GM12878 (cell line): Measurements from ENCODE around the gene PLEKHH1. TPM values are rescaled to one million over a fixed set of nuclear protein-coding genes. Genes with fewer than 3 reads are reported as not detected.

Source experiments
- ATAC-seq: fragments of 200-7000 bp; cut with Tn5 transposase; 3 replicates; pipeline ENCODE4 v1.9.1; 2020; ENCODE audit warnings: mild to moderate bottlenecking, moderate library complexity
- BruUV-seq: library from RNA; stranded (reverse); fragments of 400-500 nt; replicated peaks from 2 replicates; lab custom pipeline; 2021; lab: Mats Ljungman, UMichigan
- CTCF ChIA-PET: fragments of 300-600 bp; sonication (Branson Sonifier 250); formaldehyde crosslinking; extraction: SDS; loops from one replicate; lab custom pipeline; 2021; ENCODE audit warnings: inconsistent platforms; lab: Yijun Ruan, JAX
- POLR2A ChIA-PET: fragments of 350-600 bp; formaldehyde crosslinking; extraction: SDS; loops from one replicate; lab custom pipeline; 2021; ENCODE audit warnings: inconsistent platforms; lab: Charles Lee
- RAD21 ChIA-PET: fragments of 300-600 bp; sonication (Branson Sonifier 250); formaldehyde crosslinking; loops from one replicate; lab custom pipeline; 2023; ENCODE audit warnings: antibody characterized with exemption; ENCODE audit not compliant: unreplicated experiment; lab: Charles Lee
- SMC1A ChIA-PET: fragments of 300-600 bp; sonication (Branson Sonifier 250); formaldehyde crosslinking; loops from one replicate; lab custom pipeline; 2023; ENCODE audit not compliant: unreplicated experiment, uncharacterized antibody; lab: Charles Lee
- DNase-seq: peaks from one replicate; pipeline ENCODE4 v3.0.0-alpha.2; 2011; ENCODE audit warnings: low read depth, low spot score
- FAIRE-seq: peaks from 3 replicates; lab custom pipeline; 2011; peaks lifted over from hg19 to GRCh38; lab: Jason Lieb, UNC
- H2AFZ ChIP-seq: 2 replicates; pipeline ENCODE4 v1.6.0; 2011; ENCODE audit warnings: low read depth, low read length, control low read depth; ENCODE audit not compliant: control insufficient read depth
- H3K27ac ChIP-seq: 2 replicates; pipeline ENCODE4 v1.5.1; 2011; ENCODE audit warnings: control low read depth; ENCODE audit not compliant: control insufficient read depth, insufficient read depth
- H3K27me3 ChIP-seq, 2 experiments: replicated peaks in 1 of 2; 2 replicates each; pipeline versions ENCODE4 v1.6.0 to v1.6.1; 2011; ENCODE audit warnings: low read length in 1 of 2; ENCODE audit not compliant: control insufficient read depth in 2 of 2, insufficient read depth in 2 of 2
- H3K36me3 ChIP-seq, 2 experiments: 2 replicates each; pipeline ENCODE4 v1.5.1; 2011; ENCODE audit warnings: low read length in 1 of 2; ENCODE audit not compliant: control insufficient read depth in 2 of 2, insufficient read depth in 2 of 2
- H3K4me1 ChIP-seq: 2 replicates; pipeline ENCODE4 v1.6.1; 2011; ENCODE audit warnings: mild to moderate bottlenecking, low read length, moderate library complexity, mixed read lengths; ENCODE audit not compliant: control insufficient read depth, insufficient read depth
- H3K4me2 ChIP-seq: 2 replicates; pipeline ENCODE4 v1.6.0; 2011; ENCODE audit warnings: control low read depth; ENCODE audit not compliant: control insufficient read depth, insufficient read depth
- H3K4me3 ChIP-seq: fragments of 200-600 bp; sonication (generic); 2 replicates; pipeline ENCODE4 v1.5.1; 2016
- H3K79me2 ChIP-seq: 2 replicates; pipeline ENCODE4 v1.6.0; 2011; ENCODE audit warnings: low read length; ENCODE audit not compliant: control insufficient read depth, insufficient read depth
- H3K9ac ChIP-seq: 2 replicates; pipeline ENCODE4 v1.8.0; 2011; ENCODE audit warnings: low read length, control low read depth, mixed read lengths; ENCODE audit not compliant: control insufficient read depth, insufficient read depth
- H3K9me3 ChIP-seq: replicated peaks from 3 replicates; pipeline ENCODE4 v1.5.1; 2011; ENCODE audit warnings: mild to moderate bottlenecking, low read length; ENCODE audit not compliant: control insufficient read depth, insufficient read depth
- H4K20me1 ChIP-seq: 2 replicates; pipeline ENCODE4 v1.6.0; 2011; ENCODE audit not compliant: control insufficient read depth, insufficient read depth
- BRCA1 ChIP-seq: IDR thresholded peaks from 2 replicates; pipeline ENCODE4 v1.6.1; 2011; ENCODE audit warnings: low read depth, low read length, improper control_type of control experiment
- CBFB ChIP-seq: IDR thresholded peaks from 2 replicates; pipeline ENCODE4 v1.6.1; 2016; ENCODE audit warnings: antibody characterized with exemption, low read depth
- GABPA ChIP-seq: IDR thresholded peaks from 2 replicates; pipeline ENCODE4 v1.6.1; 2014; ENCODE audit warnings: antibody characterized with exemption, low read depth, mild to moderate bottlenecking, inconsistent platforms
- GATAD2B ChIP-seq: fragments of 450-650 bp; conservative IDR thresholded peaks from 2 replicates; pipeline ENCODE4 v1.6.1; 2017; ENCODE audit warnings: low read depth, mild to moderate bottlenecking, moderate library complexity
- IRF4 ChIP-seq: IDR thresholded peaks from 2 replicates; pipeline ENCODE4 v1.6.1; 2011; ENCODE audit warnings: low read depth, low read length
- KDM1A ChIP-seq: fragments of 200-600 bp; sonication (generic); IDR thresholded peaks from 2 replicates; pipeline ENCODE4 v1.6.1; 2016; ENCODE audit warnings: borderline replicate concordance
- NBN ChIP-seq: fragments of 450-650 bp; IDR thresholded peaks from 2 replicates; pipeline ENCODE4 v1.6.1; 2016
- POLR2A ChIP-seq: IDR thresholded peaks from 2 replicates; pipeline ENCODE4 v1.6.1; 2011; ENCODE audit warnings: low read depth, mild to moderate bottlenecking, low read length
- POU2F2 ChIP-seq: IDR thresholded peaks from 3 replicates; pipeline ENCODE4 v1.6.1; 2011; ENCODE audit warnings: low read depth, mild to moderate bottlenecking, low read length, borderline replicate concordance
- RB1 ChIP-seq: fragments of 450-650 bp; formaldehyde crosslinking; IDR thresholded peaks from 2 replicates; pipeline ENCODE4 v1.6.1; 2017; ENCODE audit warnings: mild to moderate bottlenecking, borderline replicate concordance
- SMAD1 ChIP-seq: fragments of 450-650 bp; IDR thresholded peaks from 2 replicates; pipeline ENCODE4 v1.6.1; 2018; ENCODE audit warnings: mild to moderate bottlenecking, low read depth; ENCODE audit not compliant: partially characterized antibody
- SPI1 ChIP-seq: IDR thresholded peaks from 2 replicates; pipeline ENCODE4 v1.6.1; 2011; ENCODE audit warnings: low read depth, mild to moderate bottlenecking, low read length, moderate library complexity, borderline replicate concordance; ENCODE audit not compliant: insufficient read depth
- SUZ12 ChIP-seq: fragments of 200-600 bp; sonication (generic); IDR thresholded peaks from one replicate; pipeline ENCODE4 v1.6.1; 2018; ENCODE audit warnings: antibody characterized with exemption, mild to moderate bottlenecking; ENCODE audit not compliant: unreplicated experiment
- YY1 ChIP-seq: IDR thresholded peaks from 2 replicates; pipeline ENCODE4 v1.6.1; 2011; ENCODE audit warnings: low read depth, mild to moderate bottlenecking, low read length
- ZZZ3 ChIP-seq: IDR thresholded peaks from 2 replicates; pipeline ENCODE4 v1.6.1; 2011; ENCODE audit warnings: low read depth; ENCODE audit not compliant: control insufficient read depth, insufficient read length
- WGBS: methylation state at CpG from one replicate; pipeline ENCODE4 v1.1.6; 2016; ENCODE audit warnings: low lambda C conversion rate; ENCODE audit not compliant: insufficient replicate concordance, insufficient coverage; ENCODE audit errors: missing lambda C conversion rate; 5-methylcytosine and 5-hydroxymethylcytosine counted together
- in situ Hi-C: fragments of 300-500 bp; cut with MboI; formaldehyde crosslinking; loops from 9 replicates; pipeline ENCODE4 v1.14.3; 2018; ENCODE audit warnings: mixed read lengths
- intact Hi-C: fragments of 100-400 bp; cut with micrococcal nuclease; formaldehyde crosslinking; loops from one replicate; pipeline ENCODE4 v1.14.2; 2022; ENCODE audit not compliant: unreplicated experiment
- polyA plus RNA-seq, 11 experiments: library from polyadenylated mRNA; depleted of rRNA in 4 of 11; unstranded in 6 of 11; stranded (reverse) in 5 of 11; fragments of >200 nt; fragmentation: Nextera tagmentation in 4 of 11; fragmentation: Illumina TruSeq in 1 of 11; extraction: Ambion mirVana in 4 of 11; extraction: Trizol in 1 of 11; gene quantifications; 1 replicate in 1 of 11; 2 replicates in 10 of 11; pipeline versions ENCODE4 v1.2.1 to v1.2.3, GENCODE V29; 2011 to 2016; ENCODE audit warnings: inconsistent platforms in 2 of 11, missing spikeins in 2 of 11, low read depth in 1 of 11
- total RNA-seq, 4 experiments: library from RNA; depleted of rRNA in 3 of 4; stranded (reverse); fragments of >200 nt in 3 of 4; fragmentation: Illumina TruSeq in 1 of 4; extraction: Trizol in 1 of 4; gene quantifications; 2 replicates each; pipeline versions ENCODE4 v1.2.1 to v1.2.3, GENCODE V29; 2013 to 2021
- TF ChIP-seq, protein P1 (sequence below): IDR thresholded peaks from 2 replicates; pipeline ENCODE4 v1.6.1; 2012; ENCODE audit warnings: improper control_type of control experiment, low read depth, low read length; ENCODE audit not compliant: insufficient replicate concordance
- TF ChIP-seq, protein P2 (sequence below): IDR thresholded peaks from 2 replicates; pipeline ENCODE4 v1.6.1; 2011; ENCODE audit warnings: mild to moderate bottlenecking, low read depth, low read length, moderate library complexity; ENCODE audit not compliant: insufficient replicate concordance

Gene PLEKHH1
- total and polyA plus RNA-seq, 10 of the 15 experiments (the other 5 are each of a cell fraction or from before 2014, with no cell fraction given) = 0.11 to 0.95 (median 0.41) TPM

DNA sequence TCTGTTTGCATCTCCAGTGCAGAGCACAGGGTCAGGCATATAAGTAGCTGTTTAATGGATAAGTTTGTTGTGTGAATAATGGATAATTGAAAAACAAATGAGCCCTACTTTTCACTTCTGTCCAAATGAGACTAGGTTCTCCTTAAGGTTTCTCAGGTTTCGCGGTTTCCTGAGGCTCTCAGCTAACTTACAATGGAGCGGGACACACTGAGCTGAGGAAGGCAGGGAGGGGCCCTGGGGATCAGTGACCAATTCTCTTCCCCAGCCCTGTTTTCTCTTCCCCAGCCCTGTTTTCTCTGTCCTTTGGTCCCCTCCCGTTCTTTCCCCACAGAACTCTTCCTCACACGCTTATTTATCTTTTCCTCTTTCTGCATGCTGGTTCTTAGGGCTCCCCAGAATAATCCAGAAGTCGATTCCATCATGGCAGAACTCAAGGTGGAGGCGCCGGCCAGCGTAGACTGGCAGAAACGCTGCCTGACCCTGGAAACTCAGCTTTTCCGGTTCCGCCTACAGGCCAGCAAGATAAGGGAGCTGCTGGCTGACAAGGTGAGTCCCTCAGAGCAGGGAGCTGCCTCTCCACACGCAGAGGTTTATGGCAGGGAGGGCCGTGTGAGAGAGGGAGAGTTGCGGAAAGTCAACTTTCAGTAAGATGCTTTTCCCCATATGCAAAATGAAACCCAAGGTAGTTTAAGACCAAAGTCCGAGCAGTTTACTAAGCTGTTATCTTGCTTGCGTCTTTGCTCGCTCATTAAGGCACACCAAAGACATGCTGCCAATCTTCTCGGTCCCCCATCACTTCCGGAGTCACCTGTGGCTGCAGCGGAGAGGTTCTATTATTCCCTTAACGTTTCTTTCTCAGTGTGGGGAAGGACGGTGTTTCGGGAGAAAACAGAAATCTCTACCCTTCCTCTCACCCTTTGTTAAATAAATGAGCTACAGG is 8.6 kb downstream of the PLEKHH1 start:
- DNase-seq = no peak
- Histone ChIP-seq H3K27me3 (peaks cover 0 to 2% of the 10 kb centered on the region in 2 experiments; a peak in 3 of 4 replicates), H2AFZ (peak overlapping the region; percentile 83), H3K4me2 (peak overlapping the region; percentile 91), H4K20me1 (no peaks in the 10 kb centered on the region), H3K9me3 (peaks cover 2% of the 10 kb centered on the region; the same call in 2 of the 3 replicates), H3K4me3 (peak overlapping the region; percentile 63; the same call in 1 of the 2 replicates), H3K79me2 (no peaks in the 10 kb centered on the region), H3K27ac (no peak overlapping the region), H3K9ac (peak overlapping the region; percentile 44; the same call in 1 of the 2 replicates), H3K4me1 (peaks cover 7% of the 10 kb centered on the region; the same call in 1 of the 2 replicates), H3K36me3 (no peaks in the 10 kb centered on the region)
- ChIA-PET RAD21 (interaction anchor here (0.6 to 1.5 kb wide), 3 partner anchors 15 to 636 kb away, joined by 4 to 5 read pairs (median 4); no protein-coding TSS in a partner anchor), POLR2A (no interaction called here), SMC1A (interaction anchor here (1.0 to 2.2 kb wide), 6 partner anchors 14 to 58 kb away, joined by 3 to 11 read pairs (median 6); partner anchors contain the start of genes PIGH and TMEM229B), CTCF (interaction anchor here (1.0 to 3.0 kb wide), 7 partner anchors 13 to 121 kb away, joined by 3 to 14 read pairs (median 4); no protein-coding TSS in a partner anchor)
- 16% methylated on average over 24 of the region's 24 CpGs for WGBS
- peak; percentile 79 for ATAC-seq
- BruUV-seq = no TSS peak
- intact Hi-C loops = no loop called here
- FAIRE-seq = peak; percentile 38
- in situ Hi-C loops = no loop called here
- TF ChIP-seq GABPA = 0 out of 2 replicates have a peak, but pooled peaks have one; percentile 22
- TF ChIP-seq, protein P1, sequence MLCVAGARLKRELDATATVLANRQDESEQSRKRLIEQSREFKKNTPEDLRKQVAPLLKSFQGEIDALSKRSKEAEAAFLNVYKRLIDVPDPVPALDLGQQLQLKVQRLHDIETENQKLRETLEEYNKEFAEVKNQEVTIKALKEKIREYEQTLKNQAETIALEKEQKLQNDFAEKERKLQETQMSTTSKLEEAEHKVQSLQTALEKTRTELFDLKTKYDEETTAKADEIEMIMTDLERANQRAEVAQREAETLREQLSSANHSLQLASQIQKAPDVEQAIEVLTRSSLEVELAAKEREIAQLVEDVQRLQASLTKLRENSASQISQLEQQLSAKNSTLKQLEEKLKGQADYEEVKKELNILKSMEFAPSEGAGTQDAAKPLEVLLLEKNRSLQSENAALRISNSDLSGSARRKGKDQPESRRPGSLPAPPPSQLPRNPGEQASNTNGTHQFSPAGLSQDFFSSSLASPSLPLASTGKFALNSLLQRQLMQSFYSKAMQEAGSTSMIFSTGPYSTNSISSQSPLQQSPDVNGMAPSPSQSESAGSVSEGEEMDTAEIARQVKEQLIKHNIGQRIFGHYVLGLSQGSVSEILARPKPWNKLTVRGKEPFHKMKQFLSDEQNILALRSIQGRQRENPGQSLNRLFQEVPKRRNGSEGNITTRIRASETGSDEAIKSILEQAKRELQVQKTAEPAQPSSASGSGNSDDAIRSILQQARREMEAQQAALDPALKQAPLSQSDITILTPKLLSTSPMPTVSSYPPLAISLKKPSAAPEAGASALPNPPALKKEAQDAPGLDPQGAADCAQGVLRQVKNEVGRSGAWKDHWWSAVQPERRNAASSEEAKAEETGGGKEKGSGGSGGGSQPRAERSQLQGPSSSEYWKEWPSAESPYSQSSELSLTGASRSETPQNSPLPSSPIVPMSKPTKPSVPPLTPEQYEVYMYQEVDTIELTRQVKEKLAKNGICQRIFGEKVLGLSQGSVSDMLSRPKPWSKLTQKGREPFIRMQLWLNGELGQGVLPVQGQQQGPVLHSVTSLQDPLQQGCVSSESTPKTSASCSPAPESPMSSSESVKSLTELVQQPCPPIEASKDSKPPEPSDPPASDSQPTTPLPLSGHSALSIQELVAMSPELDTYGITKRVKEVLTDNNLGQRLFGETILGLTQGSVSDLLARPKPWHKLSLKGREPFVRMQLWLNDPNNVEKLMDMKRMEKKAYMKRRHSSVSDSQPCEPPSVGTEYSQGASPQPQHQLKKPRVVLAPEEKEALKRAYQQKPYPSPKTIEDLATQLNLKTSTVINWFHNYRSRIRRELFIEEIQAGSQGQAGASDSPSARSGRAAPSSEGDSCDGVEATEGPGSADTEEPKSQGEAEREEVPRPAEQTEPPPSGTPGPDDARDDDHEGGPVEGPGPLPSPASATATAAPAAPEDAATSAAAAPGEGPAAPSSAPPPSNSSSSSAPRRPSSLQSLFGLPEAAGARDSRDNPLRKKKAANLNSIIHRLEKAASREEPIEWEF = no peak
- TF ChIP-seq SUZ12 = no peak
- TF ChIP-seq IRF4 = no peak
- no peak for TF ChIP-seq SMAD1
- no peak for TF ChIP-seq GATAD2B
- TF ChIP-seq POU2F2 = no peak
- TF ChIP-seq RB1 = no peak
- 0 out of 2 replicates have a peak, but pooled peaks have one; percentile 7 for TF ChIP-seq SPI1
- TF ChIP-seq POLR2A = peak; percentile 44; the same call in 1 of the 2 replicates
- no peak for TF ChIP-seq NBN
- no peak for TF ChIP-seq ZZZ3
- 0 out of 2 replicates have a peak, but pooled peaks have one; percentile 24 for TF ChIP-seq YY1
- TF ChIP-seq BRCA1 = no peak
- TF ChIP-seq KDM1A = no peak
- TF ChIP-seq CBFB = no peak
- TF ChIP-seq, protein P2, sequence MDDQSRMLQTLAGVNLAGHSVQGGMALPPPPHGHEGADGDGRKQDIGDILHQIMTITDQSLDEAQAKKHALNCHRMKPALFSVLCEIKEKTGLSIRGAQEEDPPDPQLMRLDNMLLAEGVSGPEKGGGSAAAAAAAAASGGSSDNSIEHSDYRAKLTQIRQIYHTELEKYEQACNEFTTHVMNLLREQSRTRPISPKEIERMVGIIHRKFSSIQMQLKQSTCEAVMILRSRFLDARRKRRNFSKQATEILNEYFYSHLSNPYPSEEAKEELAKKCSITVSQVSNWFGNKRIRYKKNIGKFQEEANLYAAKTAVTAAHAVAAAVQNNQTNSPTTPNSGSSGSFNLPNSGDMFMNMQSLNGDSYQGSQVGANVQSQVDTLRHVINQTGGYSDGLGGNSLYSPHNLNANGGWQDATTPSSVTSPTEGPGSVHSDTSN = no peak
